ENCODE measurements around the gene ADGRF5. TPM values are rescaled to one million over a fixed set of nuclear protein-coding genes. Genes with fewer than 3 reads are reported as not detected.
"Not testable (repeated sequence)": the region's sequence is repeated elsewhere in the genome, so short reads cannot be mapped to it uniquely, and the experiment has no call there.

Gene ADGRF5
- total and polyA plus RNA-seq, 2 donors (not counting 3 experiments of a cell fraction or from before 2014, with no cell fraction given) = 26.3 to 50.0 TPM

DNA sequence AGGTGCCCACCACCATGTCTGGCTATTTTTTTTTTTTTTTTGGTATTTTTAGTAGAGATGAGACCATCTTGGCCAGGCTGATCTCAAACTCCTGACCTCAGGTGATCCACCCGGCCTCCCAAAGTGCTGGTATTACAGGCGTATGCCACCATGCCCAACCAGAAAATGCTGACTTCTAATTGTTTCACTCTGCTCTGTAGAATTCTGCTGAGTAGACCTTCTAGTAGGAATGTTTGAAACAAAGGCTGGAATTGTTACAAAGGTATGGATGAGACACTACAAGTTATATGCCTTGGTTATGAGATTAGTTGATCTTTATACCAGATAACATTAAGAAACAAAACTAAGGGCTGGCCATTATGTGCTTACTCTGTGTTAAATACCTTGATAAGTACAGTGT lies 83.7 kb downstream of the ADGRF5 start:
- Histone ChIP-seq H2AFZ (ENCODE audit: low read depth, low read length) (no peak overlapping the region), H3K4me3 (replicated peaks in 1 of 3; ENCODE audit: insufficient read depth in 1 of 3, low read depth in 1 of 3, low read length in 3 of 3) (no peak overlapping the region), H3K9ac (replicated peaks; ENCODE audit: extremely low read depth, insufficient read depth, low read length) (no peak overlapping the region), H3K4me1 (ENCODE audit: control insufficient read depth, extremely low read depth, insufficient read depth, low read length) (no peaks in the 10 kb centered on the region), H3K36me3 (ENCODE audit: control insufficient read depth in 2 of 2, extremely low read depth in 1 of 2, insufficient read depth in 2 of 2, low read length in 2 of 2) (no peaks in the 10 kb centered on the region), H3K4me2 (ENCODE audit: insufficient read depth, low read length) (no peak overlapping the region), H4K20me1 (replicated peaks; ENCODE audit: control insufficient read depth, extremely low read depth, insufficient read depth, low read length) (no peaks in the 10 kb centered on the region), H3K9me1 (replicated peaks; ENCODE audit: control insufficient read depth, extremely low read depth, insufficient read depth, low read length) (no peaks in the 10 kb centered on the region), H3K9me3 (replicated peaks; ENCODE audit: control insufficient read depth, insufficient read depth, low read length) (no peaks in the 10 kb centered on the region), H3K27ac (ENCODE audit: insufficient read depth, low read depth, low read length) (no peak overlapping the region), H3K79me2 (ENCODE audit: control insufficient read depth, insufficient read depth, low read length) (no peaks in the 10 kb centered on the region), H3K27me3 (ENCODE audit: control insufficient read depth in 2 of 2, insufficient read depth in 2 of 2, low read length in 2 of 2) (no peaks in the 10 kb centered on the region)
- CTCF ChIA-PET = no interaction called here
- no peak for TF ChIP-seq GATA2 (IDR thresholded peaks at IDR 0.05; ENCODE audit: insufficient read depth, insufficient read length, low read depth, low read length)
- POLR2A ChIA-PET = no interaction called here
- FAIRE-seq (no peak), DNase-seq (ENCODE audit: low read depth, low spot score) (no peak)
- BruUV-seq (replicated peaks) = no TSS peak
- intact Hi-C loops (cut with micrococcal nuclease) = no loop called here
- dilution Hi-C loops (cut with MboI; ENCODE audit: extremely low pct_ligation_motif_present, low sequenced_read_pairs) = no loop called here

DNA sequence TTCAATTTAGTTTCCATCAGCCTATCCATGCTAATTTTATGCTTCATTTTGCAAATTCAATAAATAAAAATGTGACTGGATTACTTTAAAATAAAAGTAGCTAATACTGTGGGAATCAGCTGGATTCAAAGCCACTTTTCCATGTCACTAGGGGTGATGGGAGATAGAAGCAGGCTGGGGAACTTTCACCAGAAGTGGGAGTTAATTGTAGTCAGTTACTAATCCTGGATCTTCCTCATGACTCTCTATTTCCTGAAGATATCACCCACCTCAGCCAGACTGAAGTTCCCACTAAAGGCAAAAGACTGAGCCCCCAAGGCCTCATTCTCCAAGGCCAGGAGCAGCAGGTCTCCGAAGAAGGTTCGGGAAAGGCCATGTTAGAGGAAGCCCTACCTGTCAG lies 86.7 kb downstream of the ADGRF5 start:
- H3K9me1 ChIP-seq (replicated peaks; ENCODE audit: control insufficient read depth, extremely low read depth, insufficient read depth, low read length); CTCF ChIA-PET; H3K27me3 ChIP-seq (ENCODE audit: control insufficient read depth in 2 of 2, insufficient read depth in 2 of 2, low read length in 2 of 2); H3K4me2 ChIP-seq (ENCODE audit: insufficient read depth, low read length); intact Hi-C loops (cut with micrococcal nuclease); H3K4me3 ChIP-seq (replicated peaks in 1 of 3; ENCODE audit: insufficient read depth in 1 of 3, low read depth in 1 of 3, low read length in 3 of 3); H3K9me3 ChIP-seq (replicated peaks; ENCODE audit: control insufficient read depth, insufficient read depth, low read length); H3K9ac ChIP-seq (replicated peaks; ENCODE audit: extremely low read depth, insufficient read depth, low read length); POLR2A ChIA-PET; DNase-seq (ENCODE audit: low read depth, low spot score); H4K20me1 ChIP-seq (replicated peaks; ENCODE audit: control insufficient read depth, extremely low read depth, insufficient read depth, low read length); H3K4me1 ChIP-seq (ENCODE audit: control insufficient read depth, extremely low read depth, insufficient read depth, low read length); FAIRE-seq; H3K36me3 ChIP-seq (ENCODE audit: control insufficient read depth in 2 of 2, extremely low read depth in 1 of 2, insufficient read depth in 2 of 2, low read length in 2 of 2); H3K27ac ChIP-seq (ENCODE audit: insufficient read depth, low read depth, low read length); BruUV-seq (replicated peaks); dilution Hi-C loops (cut with MboI; ENCODE audit: extremely low pct_ligation_motif_present, low sequenced_read_pairs); H2AFZ ChIP-seq (ENCODE audit: low read depth, low read length); H3K79me2 ChIP-seq (ENCODE audit: control insufficient read depth, insufficient read depth, low read length): not testable (repeated sequence)

DNA sequence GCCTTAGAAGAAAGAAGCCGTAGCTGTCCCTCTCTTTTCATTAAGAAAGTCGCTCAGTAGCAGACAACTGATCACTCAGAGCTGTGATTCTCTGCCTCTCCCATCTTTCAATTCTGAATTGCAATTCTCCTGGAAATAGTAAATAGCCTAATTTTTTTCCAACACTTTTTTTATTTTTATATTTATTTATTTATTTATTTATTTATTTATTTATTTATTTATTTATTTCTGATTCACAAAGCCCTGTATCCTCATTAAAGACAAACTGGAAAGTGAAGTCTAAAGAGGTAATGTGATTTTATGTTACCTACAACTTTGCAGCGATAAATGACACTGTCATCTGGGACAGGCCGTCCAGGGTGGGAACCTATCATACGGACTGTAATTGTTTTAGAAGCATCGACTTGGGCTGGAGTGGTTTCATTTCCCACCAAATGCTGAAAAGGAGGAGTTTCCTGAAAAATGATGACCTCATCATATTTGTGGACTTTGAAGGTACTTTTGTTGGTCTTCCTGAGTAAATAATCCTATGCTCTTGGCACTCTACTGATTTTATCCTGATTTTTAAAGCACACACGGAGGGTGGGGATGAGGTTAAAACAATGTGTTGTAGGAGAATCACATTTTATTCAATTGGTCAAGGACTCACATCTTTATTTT lies 87.4 kb downstream of the ADGRF5 start:
- H3K27me3 ChIP-seq (ENCODE audit: control insufficient read depth in 2 of 2, insufficient read depth in 2 of 2, low read length in 2 of 2); FAIRE-seq; intact Hi-C loops (cut with micrococcal nuclease); dilution Hi-C loops (cut with MboI; ENCODE audit: extremely low pct_ligation_motif_present, low sequenced_read_pairs); H3K4me3 ChIP-seq (replicated peaks in 1 of 3; ENCODE audit: insufficient read depth in 1 of 3, low read depth in 1 of 3, low read length in 3 of 3); H3K4me2 ChIP-seq (ENCODE audit: insufficient read depth, low read length); H3K9me3 ChIP-seq (replicated peaks; ENCODE audit: control insufficient read depth, insufficient read depth, low read length); H3K9me1 ChIP-seq (replicated peaks; ENCODE audit: control insufficient read depth, extremely low read depth, insufficient read depth, low read length); BruUV-seq (replicated peaks); H3K4me1 ChIP-seq (ENCODE audit: control insufficient read depth, extremely low read depth, insufficient read depth, low read length); H2AFZ ChIP-seq (ENCODE audit: low read depth, low read length); H4K20me1 ChIP-seq (replicated peaks; ENCODE audit: control insufficient read depth, extremely low read depth, insufficient read depth, low read length); H3K36me3 ChIP-seq (ENCODE audit: control insufficient read depth in 2 of 2, extremely low read depth in 1 of 2, insufficient read depth in 2 of 2, low read length in 2 of 2); POLR2A ChIA-PET; H3K79me2 ChIP-seq (ENCODE audit: control insufficient read depth, insufficient read depth, low read length); DNase-seq (ENCODE audit: low read depth, low spot score); H3K9ac ChIP-seq (replicated peaks; ENCODE audit: extremely low read depth, insufficient read depth, low read length); H3K27ac ChIP-seq (ENCODE audit: insufficient read depth, low read depth, low read length): not testable (repeated sequence)
- CTCF ChIA-PET = interaction anchor here (0.9 kb wide), 1 partner anchor 11 kb away, joined by 4 read pairs; no protein-coding TSS in a partner anchor
